GM19438 (cell line): Measurements from ENCODE around the gene CCDC32.

Source experiments
- ATAC-seq: cut with Tn5 transposase; IDR thresholded peaks from one replicate; pipeline ENCODE4 v1.9.1; 2021; ENCODE audit warnings: low read depth; ENCODE audit not compliant: unreplicated experiment

Gene CCDC32

DNA sequence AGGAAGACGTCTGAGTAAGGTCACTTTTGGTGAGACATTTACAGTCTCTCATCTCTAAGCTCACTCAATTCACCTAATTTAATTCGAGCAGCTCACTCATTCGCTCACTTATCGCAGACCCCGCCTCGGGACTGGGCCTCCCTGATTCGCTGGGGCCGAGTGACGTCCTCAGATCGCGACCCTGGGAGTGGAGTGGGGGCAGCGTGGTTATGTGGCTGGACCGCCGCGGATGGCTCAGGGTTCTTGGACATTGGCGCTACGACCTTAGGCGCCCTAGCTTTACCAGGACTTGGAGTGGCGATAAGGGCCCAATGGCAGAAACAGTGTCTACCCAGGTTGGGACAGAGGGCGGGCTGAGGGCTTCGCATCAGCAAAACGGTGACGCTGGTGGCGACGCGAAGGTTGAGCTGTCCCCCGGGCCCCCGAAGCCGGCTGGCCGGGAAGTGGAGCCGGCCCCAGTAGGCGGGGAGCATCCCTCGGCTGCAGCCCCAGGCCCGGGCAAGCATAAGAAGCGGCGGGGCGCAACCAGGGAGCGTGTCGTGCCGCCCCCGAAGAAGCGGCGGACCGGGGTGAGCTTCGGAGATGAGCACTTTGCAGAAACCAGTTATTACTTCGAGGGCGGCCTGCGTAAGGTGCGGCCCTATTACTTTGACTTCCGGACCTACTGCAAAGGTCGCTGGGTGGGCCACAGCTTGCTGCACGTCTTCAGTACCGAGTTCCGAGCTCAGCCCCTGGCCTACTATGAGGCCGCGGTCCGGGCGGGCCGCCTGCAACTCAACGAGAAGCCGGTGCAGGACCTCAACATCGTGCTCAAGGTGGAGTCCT, 4.5 kb upstream of the CCDC32 start, which contains the start of gene RPUSD2:
Gene RPUSD2, plus strand, starts transcription at position 171 of the 825 bp plus-strand sequence. Its CDS starts 39 bp downstream, at position 210.
- ATAC-seq, result peak; percentile 43

DNA sequence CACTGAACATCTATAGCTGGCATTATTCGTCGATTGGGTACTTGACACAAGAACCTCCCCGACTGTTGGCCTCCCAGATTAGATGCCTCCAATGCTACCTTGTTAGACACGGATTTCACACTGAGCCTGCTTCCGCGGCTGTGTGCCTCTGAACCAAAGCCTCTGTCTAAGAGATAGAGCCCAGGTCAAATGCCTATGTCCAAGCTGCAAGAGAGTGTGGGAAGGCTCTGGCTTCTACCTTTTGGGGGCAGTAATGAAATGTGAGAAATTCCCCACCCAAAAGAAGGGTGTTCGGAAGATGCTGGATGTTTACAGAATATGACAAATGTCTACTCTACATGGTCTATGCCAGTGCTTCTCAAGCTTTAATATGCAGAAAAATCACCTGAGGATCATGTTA, 2.3 kb upstream of the CCDC32 start:
- ATAC-seq, result no peak

DNA sequence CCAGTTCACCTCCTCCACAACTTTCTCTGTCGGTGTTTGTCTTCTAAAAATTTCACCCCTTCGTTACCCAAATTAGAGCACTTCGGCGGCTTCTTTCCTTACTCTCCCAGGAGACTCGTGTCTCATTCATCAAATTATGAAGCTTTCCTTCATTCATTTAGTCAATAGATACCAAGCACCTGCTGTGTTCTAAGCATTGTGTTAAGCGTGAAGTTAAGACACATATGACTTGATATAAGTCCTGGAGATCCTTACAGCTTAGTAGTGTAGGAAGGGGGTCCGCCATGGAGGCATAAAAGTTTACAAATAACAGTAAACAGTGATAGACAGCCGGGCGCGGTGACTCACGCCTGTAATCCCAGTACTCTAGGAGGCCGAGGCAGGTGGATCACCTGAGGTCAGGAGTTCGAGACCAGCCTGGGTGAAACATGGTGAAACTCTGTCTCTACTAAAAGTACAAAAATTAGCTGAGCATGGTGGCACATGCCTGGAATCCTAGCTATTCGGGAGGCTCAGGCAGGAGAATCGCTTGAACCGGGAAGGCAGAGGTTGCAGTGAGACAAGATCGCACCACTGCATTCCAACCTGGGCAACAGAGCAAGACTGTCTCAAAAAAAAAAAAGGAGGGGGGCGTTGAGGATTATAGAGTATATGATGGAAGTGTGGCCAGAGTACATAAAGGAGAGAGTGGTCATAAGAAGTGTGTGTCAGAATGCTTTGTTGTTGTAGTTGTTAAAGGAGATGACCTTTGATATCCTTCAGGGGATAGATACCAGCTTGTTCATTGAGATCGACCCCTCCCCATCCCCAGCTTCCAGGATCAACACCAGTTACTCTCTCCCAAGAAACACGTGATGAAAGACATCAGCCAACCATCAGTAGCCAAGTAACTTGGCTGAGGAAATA, 744 bp upstream of the CCDC32 start:
- no peak for ATAC-seq

DNA sequence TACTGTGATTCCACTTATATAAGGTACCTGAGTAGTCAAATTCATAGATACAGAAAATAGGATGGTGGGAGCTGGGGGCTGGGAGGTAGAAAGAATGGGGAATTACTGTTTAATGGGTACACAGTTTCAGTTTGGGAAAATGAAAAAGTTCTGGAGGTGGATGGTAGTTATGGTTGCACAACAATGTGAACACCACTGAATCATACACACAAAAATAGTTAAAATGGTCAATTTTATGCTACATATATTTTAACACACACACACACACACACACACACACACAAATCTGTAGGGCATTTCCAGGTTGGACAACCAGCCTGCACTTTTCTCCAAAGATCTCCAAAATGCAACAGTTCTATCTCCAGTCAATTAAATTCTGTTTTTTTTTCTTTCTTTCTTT, 1.4 kb downstream of the CCDC32 start:
- ATAC-seq, result no peak

DNA sequence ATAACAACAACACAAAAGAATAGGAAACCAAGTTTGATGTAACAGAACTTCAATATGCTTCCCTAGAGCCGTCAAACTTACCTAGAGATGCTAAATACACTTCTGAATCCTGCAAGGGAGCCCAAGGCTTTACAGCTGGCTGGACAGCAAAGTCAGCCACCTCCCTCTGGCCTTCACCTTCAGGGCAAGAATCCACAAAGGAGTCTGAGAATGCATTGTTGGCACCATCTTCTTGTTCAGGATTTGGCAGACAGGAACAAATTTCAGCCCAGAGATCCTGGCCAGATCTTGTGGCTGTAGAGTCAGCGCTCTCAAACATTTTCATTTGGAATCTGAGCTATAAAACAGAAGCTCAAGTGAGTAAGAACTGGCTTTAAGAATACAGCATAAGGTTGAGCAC, 2.2 kb downstream of the CCDC32 start:
- ATAC-seq, result no peak

DNA sequence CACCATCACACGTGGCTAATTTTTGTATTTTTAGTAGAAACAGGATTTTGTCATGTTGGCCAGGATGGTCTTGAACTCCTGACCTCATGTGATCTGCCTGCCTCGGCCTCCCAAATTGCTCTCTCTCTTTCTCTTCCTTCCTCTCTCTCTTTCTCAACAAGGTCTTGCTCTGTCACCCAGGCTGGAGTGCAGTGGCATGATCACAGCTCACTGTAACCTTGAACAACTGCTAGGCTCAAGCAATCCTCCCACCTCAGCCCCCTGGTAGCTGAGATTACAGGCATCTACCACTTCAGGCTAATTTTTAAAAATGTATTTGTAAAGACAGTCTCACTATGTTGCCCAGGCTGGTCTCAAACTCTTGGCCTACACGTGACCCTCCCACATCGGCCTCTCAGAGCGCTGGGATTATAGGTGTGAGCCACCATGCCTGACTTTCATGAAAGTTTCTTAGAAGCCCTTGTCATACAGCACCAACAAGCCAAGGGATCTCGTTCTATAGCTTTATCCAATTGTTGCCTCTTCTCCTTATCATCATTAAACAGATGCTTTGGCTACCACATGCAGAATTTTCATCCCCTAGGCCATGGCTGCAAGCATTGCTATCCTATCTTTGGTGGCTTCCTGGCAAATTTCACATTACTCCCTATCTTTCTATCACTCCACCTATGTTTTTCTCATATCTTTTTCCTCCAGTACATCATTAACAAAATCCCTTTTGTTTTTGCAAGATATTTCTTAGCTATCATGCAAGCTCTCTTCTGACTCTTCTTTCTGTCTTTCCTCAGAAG, 5.7 kb downstream of the CCDC32 start:
- ATAC-seq, result no peak

DNA sequence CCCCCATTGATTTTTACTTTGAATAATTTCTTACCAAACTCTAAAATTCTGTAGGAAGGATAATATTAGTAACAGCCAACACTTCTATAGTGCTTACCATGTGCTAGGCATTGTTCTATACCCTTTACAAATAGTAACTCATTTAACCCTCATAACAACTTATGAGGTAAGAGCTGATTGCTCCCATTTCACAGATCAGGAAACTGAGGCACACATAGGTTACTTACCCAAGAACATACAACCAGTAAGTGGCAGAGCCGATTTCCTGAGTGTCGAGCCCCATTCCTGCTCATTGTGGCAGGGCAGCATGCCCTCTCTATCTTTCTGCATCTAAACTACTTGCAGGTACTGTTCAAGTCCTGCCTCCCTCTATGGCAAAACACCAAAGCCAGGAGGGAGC, 9.0 kb downstream of the CCDC32 start:
- ATAC-seq, result no peak

DNA sequence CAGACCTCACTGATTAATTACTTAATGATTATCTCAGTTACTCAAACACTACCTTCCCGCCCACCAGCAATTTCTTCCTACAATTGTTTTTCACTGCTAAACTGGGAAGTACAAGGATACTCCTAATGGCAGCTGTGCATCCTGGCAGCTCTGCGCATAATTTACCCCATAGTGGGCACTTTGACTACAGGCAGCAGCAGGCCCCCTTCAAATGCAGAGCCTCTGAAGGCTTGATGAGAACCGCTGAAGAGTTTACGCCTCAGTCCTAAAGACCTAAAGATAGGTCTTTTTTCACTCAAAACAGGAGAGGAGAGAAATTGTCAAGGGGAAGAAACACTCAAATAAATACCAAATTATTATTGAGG, 10.7 kb downstream of the CCDC32 start:
- no peak for ATAC-seq

DNA sequence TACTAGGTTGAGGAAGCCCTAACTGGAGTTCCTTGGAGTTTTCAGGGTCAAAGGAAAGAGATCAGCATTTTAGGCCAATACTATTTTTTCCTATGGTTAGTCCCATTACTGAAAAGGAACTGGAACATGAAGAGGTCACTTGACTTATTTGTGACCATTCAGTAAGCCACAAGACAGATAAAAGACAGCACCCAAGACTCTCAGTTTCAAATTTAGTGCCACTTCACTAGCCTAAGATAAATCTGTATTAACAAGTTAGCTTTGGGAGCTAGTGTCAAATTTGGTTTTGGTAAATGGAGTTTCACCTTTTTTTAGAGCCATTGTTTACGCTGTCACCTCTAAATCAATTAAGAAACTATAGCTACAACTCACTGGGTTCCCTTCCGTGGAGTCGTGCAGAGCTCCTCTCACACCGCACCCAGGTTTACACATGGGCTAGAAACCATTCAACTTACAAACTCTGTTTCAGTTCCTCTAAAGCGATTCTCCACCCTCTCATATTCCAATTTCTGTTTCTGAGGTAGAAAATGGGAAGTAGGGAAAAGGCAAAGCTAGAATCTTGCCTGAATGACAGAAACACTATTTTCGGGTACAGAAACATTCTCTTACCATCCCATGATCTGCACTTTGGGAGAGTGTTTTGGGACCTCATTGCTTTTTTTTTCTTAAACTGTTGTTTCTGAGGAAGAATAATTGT, 14.4 kb downstream of the CCDC32 start:
- peak; percentile 75 for ATAC-seq

DNA sequence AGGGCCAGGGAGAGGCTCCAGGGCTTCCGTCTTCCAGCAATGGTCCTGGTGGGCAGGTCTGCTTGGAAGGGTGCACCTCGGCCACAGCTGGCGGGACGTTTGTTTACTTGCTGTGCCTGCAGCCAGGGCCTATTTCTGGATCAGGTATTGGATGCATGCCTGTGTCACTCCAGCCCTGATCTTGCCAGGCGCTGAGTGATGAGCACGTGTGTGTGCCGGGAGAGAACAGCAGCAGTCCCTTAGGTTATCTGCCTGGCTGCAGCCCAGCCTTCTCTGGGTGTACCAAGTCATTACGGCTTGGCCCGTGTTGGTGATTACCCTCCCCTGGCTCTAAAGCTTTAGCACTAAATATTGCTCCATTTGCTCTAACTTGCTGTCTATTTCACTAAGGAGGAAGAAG, 14.9 kb downstream of the CCDC32 start:
- no peak for ATAC-seq

DNA sequence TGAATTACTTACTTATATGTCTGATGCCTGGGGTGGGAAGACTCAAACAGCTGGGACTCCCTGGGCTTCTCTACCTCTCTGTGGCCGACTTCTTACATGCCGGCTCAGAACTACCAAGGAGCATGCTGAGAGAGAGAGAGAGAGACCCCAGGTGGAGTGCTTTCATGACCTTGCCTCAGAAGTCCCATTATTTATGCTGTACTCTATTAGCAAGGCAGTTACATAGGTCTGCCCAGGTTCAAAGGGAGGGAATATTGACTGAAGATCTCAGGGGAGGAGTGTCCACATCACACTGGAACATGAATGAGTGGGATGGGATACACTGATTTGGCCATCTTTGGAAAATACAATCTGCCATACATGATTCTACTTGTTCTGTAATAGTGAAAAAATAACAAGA, 16.2 kb downstream of the CCDC32 start:
- no peak for ATAC-seq

DNA sequence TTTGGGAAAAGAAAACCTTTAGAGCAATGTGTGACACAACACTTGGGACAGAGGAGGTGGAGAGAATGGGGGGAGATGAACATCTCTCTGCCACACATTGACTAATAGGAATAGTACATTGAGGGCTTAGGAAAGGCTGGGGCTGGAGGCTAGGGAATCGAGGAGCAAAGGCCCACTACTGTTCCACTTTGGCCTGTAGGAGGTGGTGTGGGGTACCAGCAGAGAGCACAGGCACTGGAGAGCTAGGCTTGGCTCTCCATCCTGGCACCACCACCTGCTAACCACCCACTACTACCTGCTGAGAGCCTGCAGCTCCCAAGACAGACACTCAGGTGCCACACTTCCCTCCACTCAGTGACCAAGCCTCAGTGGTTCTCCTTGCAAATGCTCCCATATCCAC, 19.4 kb downstream of the CCDC32 start:
- no peak for ATAC-seq

DNA sequence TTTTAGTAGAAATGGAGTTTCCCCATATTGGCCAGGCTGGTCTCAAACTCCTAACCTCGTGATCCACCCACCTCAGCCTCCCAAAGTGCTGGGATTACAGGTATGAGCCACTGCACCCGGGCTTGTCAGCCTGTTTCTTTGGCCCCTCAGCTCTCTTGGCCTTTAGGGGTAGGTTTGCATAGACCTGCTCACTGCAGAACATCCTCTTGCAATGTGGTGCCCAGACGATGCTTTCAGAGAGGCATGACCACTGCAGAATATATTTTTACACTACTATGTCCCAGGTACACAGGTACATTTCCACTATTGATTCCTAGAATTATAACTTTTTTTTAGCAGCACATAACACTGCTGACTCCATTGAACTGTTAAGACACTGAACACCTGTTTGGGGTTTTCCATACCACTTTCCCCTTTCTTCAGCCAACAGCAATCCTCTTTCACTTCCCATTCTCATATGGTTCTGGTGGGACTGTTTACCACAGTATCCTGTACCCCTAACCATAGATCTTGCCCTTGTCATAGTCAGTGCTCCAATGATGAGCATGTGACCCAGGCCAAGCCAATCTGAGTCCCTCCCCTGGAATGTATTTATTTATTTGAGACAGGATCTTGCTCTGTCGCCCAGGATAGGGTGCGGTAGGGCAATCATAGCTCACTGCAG, 21.1 kb downstream of the CCDC32 start:
- ATAC-seq, result peak; percentile 78

DNA sequence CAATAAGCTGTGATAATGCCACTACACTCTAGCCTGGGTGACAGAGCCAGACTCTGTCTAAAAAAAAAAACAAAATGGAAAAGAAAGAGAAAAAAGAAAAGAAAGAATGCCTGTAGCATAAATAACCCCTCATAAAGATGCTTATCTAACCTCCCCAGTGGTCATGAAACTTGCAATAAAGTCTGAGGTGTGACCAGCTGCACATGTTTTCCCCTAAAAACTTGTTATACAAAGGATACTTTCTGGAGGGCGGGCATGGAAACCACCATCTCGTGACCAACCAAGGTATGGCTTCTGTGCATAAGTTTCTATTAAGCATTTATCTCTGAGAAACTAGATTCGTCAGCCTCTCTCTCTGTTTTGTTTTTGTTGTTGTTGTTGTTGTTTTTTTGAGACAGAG, 21.8 kb downstream of the CCDC32 start:
- no peak for ATAC-seq

DNA sequence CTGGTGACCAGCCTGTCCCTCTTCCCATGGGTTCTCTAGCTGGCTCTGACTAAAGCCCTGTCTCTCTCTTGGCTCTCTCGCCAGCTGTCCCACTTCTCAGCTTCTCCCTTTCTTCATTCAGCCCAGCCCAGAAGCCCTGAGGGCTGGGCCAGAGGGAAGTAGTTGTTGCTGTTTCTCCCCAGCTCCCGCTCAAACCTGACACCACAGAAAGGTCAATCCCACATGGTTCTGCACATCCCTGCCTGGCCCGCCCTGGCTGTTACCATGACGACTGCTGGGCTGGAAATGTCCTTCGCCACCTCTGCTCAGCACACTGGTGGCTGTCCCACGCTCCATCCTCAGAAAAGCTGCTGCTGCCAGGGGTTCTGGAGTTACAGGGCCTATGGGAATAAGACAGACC, 25.9 kb downstream of the CCDC32 start:
- no peak for ATAC-seq

DNA sequence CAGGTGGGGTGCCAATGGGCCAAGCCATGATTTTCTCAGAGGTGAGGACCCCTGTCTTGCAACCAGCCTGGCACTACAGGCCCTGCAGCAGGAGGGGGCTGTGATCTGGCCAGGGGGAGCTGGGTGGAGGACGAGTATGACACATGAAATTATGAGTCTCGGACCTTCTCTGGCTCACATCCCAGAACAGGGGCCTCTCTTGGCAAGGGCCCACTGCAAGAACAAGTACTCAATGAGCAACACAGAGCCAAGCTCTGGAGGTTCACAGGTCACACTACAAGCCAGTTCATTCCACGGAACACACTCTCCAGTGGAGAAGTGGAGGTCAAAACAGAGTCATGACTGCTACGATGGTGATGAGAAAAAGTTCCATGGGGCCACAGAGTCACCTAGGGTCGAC, 28.3 kb downstream of the CCDC32 start:
- no peak for ATAC-seq

DNA sequence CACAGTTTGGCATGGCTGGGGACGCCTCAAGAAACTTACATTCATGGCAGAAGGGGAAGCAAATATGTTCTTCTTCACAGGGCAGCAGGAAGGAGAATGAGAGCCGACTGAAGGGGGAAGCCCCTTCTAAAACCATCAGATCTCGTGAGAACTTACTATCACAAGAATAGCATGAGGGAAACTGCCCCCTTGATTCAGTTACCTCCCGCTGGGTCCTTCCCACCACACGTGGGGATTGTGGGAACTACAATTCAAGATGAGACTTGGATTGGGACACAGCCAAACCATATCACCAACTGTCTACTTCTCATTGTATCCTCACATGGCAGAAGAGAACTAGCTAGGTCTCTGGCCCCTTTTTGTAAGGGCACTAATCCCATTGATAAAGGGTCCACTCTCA, 30.5 kb downstream of the CCDC32 start:
- no peak for ATAC-seq

DNA sequence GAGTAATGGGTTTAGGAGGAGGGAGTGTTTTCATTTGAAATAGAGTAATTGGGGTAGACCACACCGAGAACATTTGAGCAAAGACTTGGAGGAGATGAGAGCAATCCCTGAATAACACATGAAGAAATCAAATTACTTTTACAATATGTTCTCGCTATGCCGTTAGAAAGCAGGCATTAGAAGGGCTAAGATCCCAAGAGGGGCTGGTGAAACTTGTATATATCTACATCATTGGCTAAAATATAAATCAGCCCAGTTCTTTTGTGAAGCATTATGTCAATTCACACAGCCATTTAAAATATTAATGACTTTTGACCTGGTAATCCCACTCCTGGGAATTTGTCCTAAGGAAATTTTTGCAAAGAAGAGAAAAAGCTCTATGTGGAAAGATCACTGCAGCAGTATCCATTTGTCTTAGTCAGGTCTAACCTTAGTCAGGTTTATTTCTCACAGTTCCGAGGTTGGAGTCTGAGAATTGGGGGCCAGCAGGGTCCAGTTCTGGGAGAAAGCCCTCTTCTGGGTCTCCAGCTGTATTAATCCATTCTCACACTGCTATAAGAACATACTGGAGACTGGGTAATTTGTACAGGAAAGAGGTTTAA, 31.0 kb downstream of the CCDC32 start:
- no peak for ATAC-seq

DNA sequence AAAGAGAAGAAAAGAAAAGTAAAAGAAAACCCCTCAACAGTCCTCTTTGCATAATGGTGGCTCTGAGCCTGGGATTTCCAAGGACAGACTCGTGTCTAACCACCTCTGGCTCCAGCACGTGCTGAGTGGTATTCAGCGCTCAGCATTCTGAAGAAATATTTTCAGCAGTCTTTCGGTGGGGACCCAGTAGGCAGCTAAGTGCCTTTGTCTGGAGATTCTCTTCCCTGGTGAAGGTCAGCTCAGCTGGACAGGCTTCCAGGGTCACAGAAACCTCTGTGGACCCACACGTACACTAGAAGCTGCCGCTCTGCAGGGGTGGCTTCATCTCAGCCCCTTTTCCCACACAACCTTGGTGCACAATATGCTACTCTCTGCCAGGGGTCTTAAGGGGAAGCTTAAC, 36.0 kb downstream of the CCDC32 start:
- ATAC-seq, result no peak
